K562 (cell line): Measurements from ENCODE around the gene CHST8. TPM values are rescaled to one million over a fixed set of nuclear protein-coding genes. Genes with fewer than 3 reads are reported as not detected.

ENCODE experiments used
- ATAC-seq: fragments of 200-7000 bp; cut with Tn5 transposase; 3 replicates; pipeline ENCODE4 v1.9.1; 2020; ENCODE audit warnings: moderate library complexity
- BruUV-seq: library from RNA; stranded (reverse); fragments of 400-500 nt; replicated peaks from 2 replicates; lab custom pipeline; 2021; lab: Mats Ljungman, UMichigan
- CTCF ChIA-PET: fragments of 300-600 bp; formaldehyde crosslinking; extraction: SDS; loops from one replicate; lab custom pipeline; 2021; ENCODE audit warnings: low intra/inter-chr PET ratio; lab: Yijun Ruan, JAX
- POLR2A ChIA-PET: fragments of 300-600, 350-650 bp; sonication (Branson Sonifier 250); formaldehyde crosslinking; extraction: SDS; loops from one replicate; lab custom pipeline; 2021; ENCODE audit warnings: antibody characterized with exemption, inconsistent platforms; lab: Yijun Ruan, JAX
- DNase-seq, 4 experiments: peaks; one replicate each; pipeline versions ENCODE4 v3.0.0 to v3.0.0-alpha.2; 2011 to 2018; ENCODE audit warnings: low spot score in 3 of 4, mixed read lengths in 3 of 4; ENCODE audit errors: extremely low read depth in 1 of 4
- FAIRE-seq: peaks from 2 replicates; lab custom pipeline; 2011; peaks lifted over from hg19 to GRCh38; lab: Jason Lieb, UNC
- H2AFZ ChIP-seq: 2 replicates; pipeline ENCODE4 v1.6.0; 2011; ENCODE audit warnings: low read depth, low read length, control low read depth, inconsistent platforms
- H3K27ac ChIP-seq: fragments of 200-600 bp; 3 replicates; pipeline ENCODE4 v1.8.0; 2011; ENCODE audit warnings: low read depth, mild to moderate bottlenecking, control low read depth, inconsistent platforms, low read length, moderate library complexity, mixed read lengths; ENCODE audit errors: extremely low read depth
- H3K27me3 ChIP-seq, 2 experiments: fragments of 300-600 bp in 1 of 2; 2 replicates in 1 of 2; 3 replicates in 1 of 2; pipeline versions ENCODE4 v1.6.0 to v1.8.0; 2011; ENCODE audit warnings: inconsistent platforms in 2 of 2, low read length in 2 of 2, mild to moderate bottlenecking in 1 of 2, mixed read lengths in 1 of 2, moderate library complexity in 1 of 2; ENCODE audit not compliant: control insufficient read depth in 2 of 2, insufficient read depth in 2 of 2
- H3K36me3 ChIP-seq: fragments of 300-600 bp; 3 replicates; pipeline ENCODE4 v1.8.0; 2011; ENCODE audit warnings: mild to moderate bottlenecking, low read length, inconsistent platforms; ENCODE audit not compliant: control insufficient read depth, insufficient read depth
- H3K4me1 ChIP-seq, 2 experiments: fragments of 200-600 bp in 1 of 2; replicated peaks in 1 of 2; 2 replicates in 1 of 2; 3 replicates in 1 of 2; pipeline versions ENCODE4 v1.5.1 to v1.8.0; 2011; ENCODE audit warnings: inconsistent platforms in 2 of 2, low read length in 2 of 2, mild to moderate bottlenecking in 1 of 2, mixed read lengths in 1 of 2, moderate library complexity in 1 of 2; ENCODE audit not compliant: control insufficient read depth in 2 of 2, insufficient read depth in 2 of 2
- H3K4me2 ChIP-seq: 2 replicates; pipeline ENCODE4 v1.6.1; 2011; ENCODE audit warnings: low read length, control low read depth, inconsistent platforms, mixed read lengths; ENCODE audit not compliant: insufficient read depth
- H3K4me3 ChIP-seq: fragments of 200-600 bp; sonication (generic), shearing (Covaris generic); 2 replicates; pipeline ENCODE4 v1.5.1; 2016; ENCODE audit warnings: control low read depth, inconsistent platforms
- H3K79me2 ChIP-seq: fragments of 200-600 bp; 3 replicates; pipeline ENCODE4 v1.8.0; 2011; ENCODE audit warnings: low read length, inconsistent platforms; ENCODE audit not compliant: control insufficient read depth, insufficient read depth
- H3K9ac ChIP-seq, 2 experiments: 2 replicates each; pipeline versions ENCODE4 v1.6.0 to v1.6.1; 2011; ENCODE audit warnings: low read depth in 2 of 2, low read length in 2 of 2, control low read depth in 1 of 2, inconsistent platforms in 1 of 2, mild to moderate bottlenecking in 1 of 2, mixed read lengths in 1 of 2; ENCODE audit not compliant: insufficient read depth in 1 of 2
- H3K9me1 ChIP-seq: one replicate; pipeline ENCODE4 v1.6.0; 2011; ENCODE audit warnings: inconsistent platforms, mild to moderate bottlenecking, low read length, moderate library complexity; ENCODE audit not compliant: control insufficient read depth, insufficient read depth
- H3K9me3 ChIP-seq: replicated peaks from 2 replicates; pipeline ENCODE4 v1.5.1; 2011; ENCODE audit warnings: low read depth, low read length, inconsistent platforms; ENCODE audit not compliant: control insufficient read depth, insufficient read depth
- H4K20me1 ChIP-seq: replicated peaks from 2 replicates; pipeline ENCODE4 v1.6.1; 2011; ENCODE audit warnings: low read length, inconsistent platforms, mixed read lengths; ENCODE audit not compliant: control insufficient read depth, insufficient read depth
- ELF4 ChIP-seq: fragments of 450-650 bp; formaldehyde crosslinking; IDR thresholded peaks from 2 replicates; pipeline ENCODE4 v1.4.0; 2022; ENCODE audit warnings: missing genetic modification characterization
- ELK3 ChIP-seq: fragments of 450-650 bp; formaldehyde crosslinking; IDR thresholded peaks from 2 replicates; pipeline ENCODE4 v1.4.0; 2020; ENCODE audit warnings: mild to moderate bottlenecking
- NONO ChIP-seq, 2 experiments: fragments of 200-400 bp in 1 of 2; fragments of 450-650 bp in 1 of 2; formaldehyde crosslinking in 1 of 2; IDR thresholded peaks; 2 replicates each; pipeline ENCODE4 v1.6.1; 2017; ENCODE audit warnings: low read depth in 2 of 2, mild to moderate bottlenecking in 2 of 2, moderate library complexity in 2 of 2, low read length in 1 of 2
- SMARCB1 ChIP-seq: IDR thresholded peaks from 2 replicates; pipeline ENCODE4 v1.6.1; 2011; ENCODE audit warnings: improper control_type of control experiment, low read depth; ENCODE audit not compliant: insufficient read length
- TCF7L2 ChIP-seq: fragments of 150-350 bp; IDR thresholded peaks from 2 replicates; pipeline ENCODE4 v1.6.1; 2016; ENCODE audit warnings: low read depth, mild to moderate bottlenecking, low read length, moderate library complexity
- ZNF134 ChIP-seq: fragments of 250-450 bp; sonication (Bioruptor Pico); conservative IDR thresholded peaks from 2 replicates; pipeline ENCODE4 v1.4.0; 2020
- WGBS: fragments of 100-300 bp; shearing (Covaris generic); methylation state at CpG from one replicate; pipeline ENCODE4 v1.1.6; 2016; ENCODE audit warnings: low coverage, mixed read lengths; ENCODE audit not compliant: insufficient coverage; ENCODE audit errors: missing lambda C conversion rate; 5-methylcytosine and 5-hydroxymethylcytosine counted together
- in situ Hi-C: fragments of 300-500 bp; cut with MboI; formaldehyde crosslinking; loops from 4 replicates; pipeline ENCODE4 v1.15.0; 2018; ENCODE audit warnings: inconsistent platforms, mixed read lengths
- intact Hi-C: fragments of 100-400 bp; cut with micrococcal nuclease; formaldehyde crosslinking; loops from 2 replicates; pipeline ENCODE4 v1.14.2; 2022
- polyA plus RNA-seq, 8 experiments: library from polyadenylated mRNA; depleted of rRNA in 4 of 8; stranded (reverse) in 5 of 8; unstranded in 3 of 8; fragments of >200 nt; fragmentation: Nextera tagmentation in 2 of 8; fragmentation: Illumina TruSeq in 1 of 8; extraction: Ambion mirVana in 2 of 8; extraction: Trizol in 1 of 8; gene quantifications; 2 replicates each; pipeline versions ENCODE4 v1.2.1 to v1.2.3, GENCODE V29; 2011 to 2014; ENCODE audit warnings: inconsistent platforms in 1 of 8, missing spikeins in 1 of 8
- total RNA-seq, 7 experiments: library from RNA; depleted of rRNA in 6 of 7; stranded (reverse); fragments of >200 nt in 6 of 7; fragmentation: Illumina TruSeq in 2 of 7; extraction: Trizol in 2 of 7; gene quantifications; 2 replicates each; pipeline versions ENCODE4 v1.2.1 to v1.2.3, GENCODE V29; 2011 to 2021; ENCODE audit warnings: low replicate concordance in 1 of 7
- TF ChIP-seq, protein P1 (sequence below), 2 experiments: IDR thresholded peaks in 1 of 2; conservative IDR thresholded peaks in 1 of 2; 2 replicates each; pipeline ENCODE4 v1.6.1; 2016; ENCODE audit warnings: low read depth in 2 of 2, mild to moderate bottlenecking in 1 of 2, missing compliant biosample characterization in 1 of 2, missing genetic modification characterization in 1 of 2, moderate library complexity in 1 of 2

Gene CHST8
- total and polyA plus RNA-seq, 9 of the 15 experiments (the other 6 are each of a cell fraction or from before 2014, with no cell fraction given) = 0.11 TPM; not detected in 8

DNA sequence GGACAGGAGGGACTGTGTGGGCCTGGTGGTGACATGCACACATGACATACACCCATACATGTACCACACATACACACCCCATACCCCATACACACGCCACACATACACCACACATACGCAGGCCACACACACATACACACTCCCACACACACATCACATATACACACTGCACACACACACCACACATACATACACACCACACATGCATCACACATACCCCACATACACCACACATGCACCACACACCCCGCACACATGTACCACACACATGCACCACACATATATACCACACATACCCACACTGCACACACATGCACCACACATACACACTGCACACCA lies 98.4 kb downstream of the CHST8 start:
- ATAC-seq = no peak
- Histone ChIP-seq H2AFZ (no peak overlapping the region), H3K79me2 (no peaks in the 10 kb centered on the region), H3K27ac (no peak overlapping the region), H4K20me1 (no peaks in the 10 kb centered on the region), H3K9me3 (no peaks in the 10 kb centered on the region), H3K4me2 (no peak overlapping the region), H3K27me3 (peaks cover 0 to 13% of the 10 kb centered on the region in 2 experiments; a peak in 3 of 5 replicates), H3K9ac (no peak overlapping the region), H3K4me3 (no peak overlapping the region), H3K4me1 (no peaks in the 10 kb centered on the region)
- ChIA-PET CTCF (no interaction called here), POLR2A (no interaction called here)
- no peak for DNase-seq
- no TSS peak for BruUV-seq
- in situ Hi-C loops (no loop called here), intact Hi-C loops (loop anchor here (10.0 kb wide), 1 partner anchor 55 kb away; no protein-coding TSS in a partner anchor)
- no peak for FAIRE-seq
- TF ChIP-seq, protein P1, sequence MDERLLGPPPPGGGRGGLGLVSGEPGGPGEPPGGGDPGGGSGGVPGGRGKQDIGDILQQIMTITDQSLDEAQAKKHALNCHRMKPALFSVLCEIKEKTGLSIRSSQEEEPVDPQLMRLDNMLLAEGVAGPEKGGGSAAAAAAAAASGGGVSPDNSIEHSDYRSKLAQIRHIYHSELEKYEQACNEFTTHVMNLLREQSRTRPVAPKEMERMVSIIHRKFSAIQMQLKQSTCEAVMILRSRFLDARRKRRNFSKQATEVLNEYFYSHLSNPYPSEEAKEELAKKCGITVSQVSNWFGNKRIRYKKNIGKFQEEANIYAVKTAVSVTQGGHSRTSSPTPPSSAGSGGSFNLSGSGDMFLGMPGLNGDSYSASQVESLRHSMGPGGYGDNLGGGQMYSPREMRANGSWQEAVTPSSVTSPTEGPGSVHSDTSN (CRISPR knock-in tag; IDR thresholded peaks at IDR 0.05; ENCODE audit: low read depth) = no peak
- TF ChIP-seq, protein P1 (tag; conservative IDR thresholded peaks at IDR 0.05; ENCODE audit: low read depth) = no peak
- TF ChIP-seq TCF7L2 = no peak
- TF ChIP-seq ELK3 = no peak
- TF ChIP-seq ELF4 (CRISPR knock-in tag) = 0 out of 2 replicates have a peak, but pooled peaks have one; percentile 30
- TF ChIP-seq NONO (IDR thresholded peaks at IDR 0.05; ENCODE audit: low read depth in 2 of 2, low read length in 1 of 2) = no peak
- no peak for TF ChIP-seq ZNF134 (CRISPR knock-in tag)
- no peak for TF ChIP-seq SMARCB1
- TF ChIP-seq, all 486 proteins: peak for 1
- Histone ChIP-seq H3K36me3 (no peaks in the 10 kb centered on the region), H3K9me1 (no peaks in the 10 kb centered on the region)
- WGBS = 0% methylated on average over 3 of the region's 3 CpGs
